ENCODE results near the gene MCOLN1.

The MCOLN1 gene

GRCh38 chr19:7506385-7507328 is 15.8 kb upstream of the MCOLN1 start (continued):
- TF ChIP-seq CSRNP3 (CRISPR knock-in tag; IDR thresholded peaks at IDR 0.05) = no peak
- TF ChIP-seq ZFP3 (CRISPR knock-in tag; IDR thresholded peaks at IDR 0.05) = no peak

GRCh38 chr19:7507884-7508283 is 14.5 kb upstream of the MCOLN1 start:
- TF ChIP-seq OSR1 (CRISPR knock-in tag; IDR thresholded peaks at IDR 0.05) (no peak), TSHZ2 (CRISPR knock-in tag; IDR thresholded peaks at IDR 0.05) (no peak), ARNTL (CRISPR knock-in tag; IDR thresholded peaks at IDR 0.05; ENCODE audit: borderline replicate concordance, low read depth) (no peak), ESRRG (CRISPR knock-in tag; IDR thresholded peaks at IDR 0.05) (no peak), CREB5 (CRISPR knock-in tag; IDR thresholded peaks at IDR 0.05; ENCODE audit: low read depth) (no peak), GLIS3 (CRISPR knock-in tag; IDR thresholded peaks at IDR 0.05) (no peak), BACH2 (CRISPR knock-in tag; IDR thresholded peaks at IDR 0.05; ENCODE audit: borderline replicate concordance) (no peak), TOX (CRISPR knock-in tag; IDR thresholded peaks at IDR 0.05; ENCODE audit: borderline replicate concordance) (no peak), ZNF8 (CRISPR knock-in tag; IDR thresholded peaks at IDR 0.05) (no peak), ISL1 (CRISPR knock-in tag; IDR thresholded peaks at IDR 0.05) (no peak), ZC3H10 (CRISPR knock-in tag; IDR thresholded peaks at IDR 0.05) (no peak), CSDC2 (CRISPR knock-in tag; IDR thresholded peaks at IDR 0.05) (no peak), POU6F1 (CRISPR knock-in tag; IDR thresholded peaks at IDR 0.05; ENCODE audit: borderline replicate concordance, low read depth) (no peak), TCF4 (CRISPR knock-in tag; IDR thresholded peaks at IDR 0.05; ENCODE audit: borderline replicate concordance) (no peak)
- peak; percentile 93 for ATAC-seq

- TF ChIP-seq CSDC2 (CRISPR knock-in tag; IDR thresholded peaks at IDR 0.05) = no peak
- TF ChIP-seq POU6F1 (CRISPR knock-in tag; IDR thresholded peaks at IDR 0.05; ENCODE audit: borderline replicate concordance, low read depth) = no peak
- no peak for TF ChIP-seq SNAI2 (CRISPR knock-in tag; IDR thresholded peaks at IDR 0.05)
- TF ChIP-seq OSR1 (CRISPR knock-in tag; IDR thresholded peaks at IDR 0.05) = no peak
- no peak for TF ChIP-seq ZNF70 (CRISPR knock-in tag; IDR thresholded peaks at IDR 0.05)
- no peak for TF ChIP-seq BACH2 (CRISPR knock-in tag; IDR thresholded peaks at IDR 0.05; ENCODE audit: borderline replicate concordance)
- no peak for TF ChIP-seq ZFP30 (CRISPR knock-in tag; IDR thresholded peaks at IDR 0.05)
- no peak for TF ChIP-seq PPARA (CRISPR knock-in tag; IDR thresholded peaks at IDR 0.05; ENCODE audit: borderline replicate concordance)
- TF ChIP-seq ARNTL (CRISPR knock-in tag; IDR thresholded peaks at IDR 0.05; ENCODE audit: borderline replicate concordance, low read depth) = no peak
- TF ChIP-seq ISL1 (CRISPR knock-in tag; IDR thresholded peaks at IDR 0.05) = no peak
- no peak for TF ChIP-seq ESRRG (CRISPR knock-in tag; IDR thresholded peaks at IDR 0.05)
- no peak for ATAC-seq
Observed at GRCh38 chr19:7509625-7510024, 12.8 kb upstream of the MCOLN1 start.
